Measurements from ENCODE around the gene LHFPL3. TPM values are rescaled to one million over a fixed set of nuclear protein-coding genes. Genes with fewer than 3 reads are reported as not detected.

Gene LHFPL3
- total RNA-seq, 1 experiment from 2014 or later, result not detected

- H3K4me3 ChIP-seq (ENCODE audit: low read depth, low read length, poor library complexity, severe bottlenecking), result no peak overlapping the region
- no TSS peak for BruUV-seq (replicated peaks)
- no peaks in the 10 kb centered on the region for H3K4me1 ChIP-seq (ENCODE audit: insufficient read depth, low read length, poor library complexity, severe bottlenecking)
- ChIA-PET POLR2A (ENCODE audit: low non-redundant PET) (no interaction called here), CTCF (no interaction called here)
- no peaks in the 10 kb centered on the region for H3K9me3 ChIP-seq (ENCODE audit: low read depth, low read length, poor library complexity, severe bottlenecking)
- DNase-seq (ENCODE audit: low spot score), result no peak
- H3K27me3 ChIP-seq (replicated peaks; ENCODE audit: insufficient read depth, low read depth, low read length, poor library complexity), result no peaks in the 10 kb centered on the region
- intact Hi-C loops (cut with micrococcal nuclease; ENCODE audit: unreplicated experiment), result no loop called here
- no peaks in the 10 kb centered on the region for H3K36me3 ChIP-seq (ENCODE audit: insufficient read depth, low read length, poor library complexity, severe bottlenecking)
- TF ChIP-seq CTCF (conservative IDR thresholded peaks at IDR 0.05; ENCODE audit: low read depth, low read length) (no peak), EZH2 (IDR thresholded peaks at IDR 0.05; ENCODE audit: borderline replicate concordance, low read depth, low read length, poor library complexity, severe bottlenecking) (no peak)
- no peak overlapping the region for H3K27ac ChIP-seq (ENCODE audit: low read depth, low read length, poor library complexity, severe bottlenecking)
Measured at GRCh38 chr7:104499975-104500374, 171.6 kb downstream of the LHFPL3 start.

GRCh38 chr7:104509874-104510273, 181.5 kb downstream of the LHFPL3 start:
- no peaks in the 10 kb centered on the region for H3K36me3 ChIP-seq (ENCODE audit: insufficient read depth, low read length, poor library complexity, severe bottlenecking)
- ChIA-PET POLR2A (ENCODE audit: low non-redundant PET) (no interaction called here), CTCF (no interaction called here)
- no peaks in the 10 kb centered on the region for H3K4me1 ChIP-seq (ENCODE audit: insufficient read depth, low read length, poor library complexity, severe bottlenecking)
- intact Hi-C loops (cut with micrococcal nuclease; ENCODE audit: unreplicated experiment), result no loop called here
- DNase-seq (ENCODE audit: low spot score), result no peak
- no peak overlapping the region for H3K4me3 ChIP-seq (ENCODE audit: low read depth, low read length, poor library complexity, severe bottlenecking)
- no peaks in the 10 kb centered on the region for H3K9me3 ChIP-seq (ENCODE audit: low read depth, low read length, poor library complexity, severe bottlenecking)
- BruUV-seq (replicated peaks), result no TSS peak
- TF ChIP-seq EZH2 (IDR thresholded peaks at IDR 0.05; ENCODE audit: borderline replicate concordance, low read depth, low read length, poor library complexity, severe bottlenecking) (no peak), CTCF (conservative IDR thresholded peaks at IDR 0.05; ENCODE audit: low read depth, low read length) (no peak)
- no peaks in the 10 kb centered on the region for H3K27me3 ChIP-seq (replicated peaks; ENCODE audit: insufficient read depth, low read depth, low read length, poor library complexity)
- no peak overlapping the region for H3K27ac ChIP-seq (ENCODE audit: low read depth, low read length, poor library complexity, severe bottlenecking)

- ChIA-PET CTCF (no interaction called here), POLR2A (ENCODE audit: low non-redundant PET) (no interaction called here)
- Histone ChIP-seq H3K27ac (ENCODE audit: low read depth, low read length, poor library complexity, severe bottlenecking) (no peak overlapping the region), H3K36me3 (ENCODE audit: insufficient read depth, low read length, poor library complexity, severe bottlenecking) (no peaks in the 10 kb centered on the region), H3K4me3 (ENCODE audit: low read depth, low read length, poor library complexity, severe bottlenecking) (no peak overlapping the region), H3K4me1 (ENCODE audit: insufficient read depth, low read length, poor library complexity, severe bottlenecking) (no peaks in the 10 kb centered on the region), H3K9me3 (ENCODE audit: low read depth, low read length, poor library complexity, severe bottlenecking) (no peaks in the 10 kb centered on the region), H3K27me3 (replicated peaks; ENCODE audit: insufficient read depth, low read depth, low read length, poor library complexity) (peaks cover 5% of the 10 kb centered on the region)
- DNase-seq (ENCODE audit: low spot score), result no peak
- intact Hi-C loops (cut with micrococcal nuclease; ENCODE audit: unreplicated experiment), result no loop called here
- no TSS peak for BruUV-seq (replicated peaks)
- TF ChIP-seq EZH2 (IDR thresholded peaks at IDR 0.05; ENCODE audit: borderline replicate concordance, low read depth, low read length, poor library complexity, severe bottlenecking) (no peak), CTCF (conservative IDR thresholded peaks at IDR 0.05; ENCODE audit: low read depth, low read length) (no peak)
Measured at GRCh38 chr7:104524853-104525252, 196.4 kb downstream of the LHFPL3 start.

Data from A673 (cell line).